Mucosa of rectum (tissue), 2 donors: Measurements from ENCODE around the gene BANP.
"Not testable (repeated sequence)": the region's sequence is repeated elsewhere in the genome, so short reads cannot be mapped to it uniquely, and the experiment has no call there.

Source experiments
- H3K27ac ChIP-seq, 2 donors: one replicate each; pipeline ENCODE4 v1.7.0; 2013; ENCODE audit warnings: inconsistent platforms in 2 of 2, low read depth in 2 of 2, low read length in 2 of 2
- H3K27me3 ChIP-seq, 2 donors: one replicate each; pipeline ENCODE4 v1.7.0; 2013; ENCODE audit warnings: low read length in 2 of 2; ENCODE audit not compliant: control insufficient read depth in 2 of 2, insufficient read depth in 2 of 2
- H3K36me3 ChIP-seq, 2 donors: one replicate each; pipeline ENCODE4 v1.7.0; 2013; ENCODE audit warnings: low read length in 2 of 2; ENCODE audit not compliant: control insufficient read depth in 2 of 2, insufficient read depth in 2 of 2
- H3K4me1 ChIP-seq, 2 donors: one replicate each; pipeline ENCODE4 v1.7.0; 2013; ENCODE audit warnings: low read length in 2 of 2, mild to moderate bottlenecking in 1 of 2; ENCODE audit not compliant: control insufficient read depth in 2 of 2, insufficient read depth in 2 of 2
- H3K4me3 ChIP-seq, 2 donors: one replicate each; pipeline ENCODE4 v1.7.0; 2013; ENCODE audit warnings: low read length in 2 of 2
- H3K9ac ChIP-seq, 2 donors: one replicate each; pipeline ENCODE4 v1.7.0; 2013; ENCODE audit warnings: low read length in 2 of 2, low read depth in 1 of 2, mild to moderate bottlenecking in 1 of 2
- H3K9me3 ChIP-seq, 2 donors: one replicate each; pipeline ENCODE4 v1.7.0; 2013; ENCODE audit warnings: low read length in 2 of 2; ENCODE audit not compliant: control insufficient read depth in 2 of 2
- donor health status: healthy.
- donor health status: Normal muscosa, but diverticular disease.

BANP gene

DNA sequence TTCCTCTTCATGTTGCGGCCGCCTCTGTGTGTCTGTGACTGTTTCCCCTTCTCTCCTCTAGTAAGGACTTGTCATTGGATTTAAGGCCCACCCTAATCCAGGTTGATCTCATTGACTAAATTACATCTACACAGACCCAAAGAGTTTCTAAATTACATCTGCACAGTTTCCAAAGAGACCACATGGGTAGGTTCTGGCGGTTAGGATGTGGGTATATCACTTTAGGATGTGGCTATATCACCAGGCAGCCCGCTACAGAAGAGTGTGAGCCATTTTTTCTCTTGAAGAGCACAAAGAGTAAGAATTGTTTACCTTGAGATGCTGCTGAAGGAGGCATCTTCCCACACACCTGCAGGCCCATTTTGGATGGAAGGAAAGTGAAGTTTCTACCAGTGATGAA is 30.1 kb downstream of the BANP start:
- not testable (repeated sequence) for H3K4me1 ChIP-seq, H3K9me3 ChIP-seq, H3K27me3 ChIP-seq, H3K9ac ChIP-seq, H3K4me3 ChIP-seq, H3K27ac ChIP-seq
- peaks cover 6 to 21% of the 10 kb centered on the region in 2 donors for H3K36me3 ChIP-seq

DNA sequence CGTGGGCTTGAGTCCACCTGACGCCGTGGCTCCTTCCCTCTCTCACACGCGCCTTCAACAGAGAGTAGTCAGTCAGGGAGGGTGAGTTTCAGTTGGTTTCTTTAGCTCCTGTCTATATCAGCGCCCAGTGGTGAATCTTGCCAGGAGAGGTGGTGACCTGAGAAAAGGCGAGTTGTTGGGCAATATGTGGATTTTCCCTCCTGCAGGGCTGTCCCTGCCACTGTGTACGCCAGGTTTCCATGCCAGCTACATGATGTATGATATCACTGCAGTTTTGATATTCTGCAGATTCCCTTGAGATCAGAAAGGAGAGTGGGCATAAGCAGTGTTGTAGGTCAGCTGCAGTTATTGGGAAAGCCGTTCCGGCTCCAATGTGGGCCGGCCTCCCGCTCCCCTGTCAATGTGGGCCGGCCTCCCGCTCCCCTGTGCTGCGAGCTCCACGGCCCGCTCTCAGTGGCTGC is 31.4 kb downstream of the BANP start:
- Histone ChIP-seq H3K4me3 (no peak overlapping the region), H3K36me3 (peaks cover 6 to 21% of the 10 kb centered on the region in 2 donors), H3K27ac (no peak overlapping the region), H3K27me3 (no peaks in the 10 kb centered on the region), H3K9me3 (no peaks in the 10 kb centered on the region), H3K9ac (no peak overlapping the region), H3K4me1 (no peaks in the 10 kb centered on the region)

DNA sequence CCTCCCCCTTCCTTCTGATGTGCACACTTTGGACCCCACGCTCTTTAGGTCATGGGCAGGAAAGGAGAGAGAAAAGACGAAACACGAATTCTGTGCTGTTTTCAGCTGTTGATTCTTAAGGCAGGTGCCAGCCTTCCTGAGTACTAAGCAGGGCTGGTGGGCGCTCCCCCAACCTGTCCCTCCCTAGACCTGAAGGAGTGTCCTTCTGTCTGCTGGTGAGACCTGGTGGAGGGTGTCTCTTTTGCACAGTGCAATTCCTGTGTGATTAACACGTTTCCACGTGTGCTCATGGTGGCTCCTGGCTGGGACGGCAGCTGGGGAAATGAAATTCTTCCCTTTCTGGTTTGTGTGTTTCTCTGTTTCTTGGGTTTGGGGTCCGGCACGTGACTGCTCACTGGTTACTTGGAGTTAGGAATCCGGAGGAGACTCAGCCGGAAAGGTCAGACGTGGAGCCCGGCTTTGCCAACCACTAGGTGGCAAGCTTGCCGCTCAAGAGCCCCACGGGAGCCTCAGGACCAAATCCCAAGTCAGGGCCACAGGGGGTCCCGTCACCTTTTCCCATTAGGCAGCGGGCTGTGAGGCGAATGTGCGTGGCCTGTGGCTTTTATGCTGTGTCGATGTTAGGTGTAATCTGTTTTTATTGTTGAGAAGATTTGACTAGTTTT is 32.0 kb downstream of the BANP start:
- H3K27ac ChIP-seq, H3K9me3 ChIP-seq, H3K27me3 ChIP-seq, H3K4me1 ChIP-seq, H3K9ac ChIP-seq, H3K4me3 ChIP-seq: not testable (repeated sequence)
- peaks cover 6 to 21% of the 10 kb centered on the region in 2 donors for H3K36me3 ChIP-seq

DNA sequence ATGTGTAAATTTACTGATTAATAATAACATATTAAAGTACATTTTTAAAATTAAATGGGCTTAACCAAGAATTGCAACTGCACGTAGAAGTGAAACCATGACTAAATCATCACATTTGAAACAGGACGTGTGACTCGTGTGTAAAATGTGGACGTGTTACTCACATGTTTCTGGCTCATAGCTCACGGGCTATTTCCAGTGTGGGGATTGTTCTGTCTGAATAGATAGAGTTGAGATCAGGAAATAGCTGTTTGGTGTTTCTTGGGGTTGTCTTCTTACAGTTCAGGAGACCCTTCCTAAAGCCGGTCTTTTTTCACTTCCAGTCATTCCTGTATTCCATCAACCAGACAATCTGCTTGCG is 32.5 kb downstream of the BANP start:
- H3K9me3 ChIP-seq, H3K27ac ChIP-seq, H3K9ac ChIP-seq, H3K4me1 ChIP-seq, H3K27me3 ChIP-seq, H3K4me3 ChIP-seq: not testable (repeated sequence)
- peaks cover 6 to 21% of the 10 kb centered on the region in 2 donors for H3K36me3 ChIP-seq

DNA sequence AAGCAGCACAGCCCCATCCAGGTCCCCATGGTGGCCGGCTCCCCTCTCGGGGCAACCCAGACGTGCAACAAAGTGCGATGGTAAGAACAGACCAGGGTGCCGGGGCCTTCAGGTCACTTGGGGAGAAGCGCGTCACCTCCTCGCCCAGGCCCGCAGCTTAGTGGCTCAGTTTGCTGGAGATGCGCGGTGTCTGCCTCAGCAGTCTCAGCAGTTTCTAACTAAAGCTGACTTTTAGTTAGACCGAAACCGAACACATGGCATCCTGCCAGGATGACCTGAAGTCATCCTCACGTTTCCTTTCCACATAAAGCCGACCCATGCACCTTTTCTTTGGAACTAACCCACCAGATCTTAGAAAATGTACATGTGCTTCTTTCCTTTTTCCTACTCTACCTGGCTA is 32.9 kb downstream of the BANP start:
- not testable (repeated sequence) for H3K9me3 ChIP-seq, H3K27me3 ChIP-seq, H3K9ac ChIP-seq, H3K4me3 ChIP-seq, H3K4me1 ChIP-seq, H3K27ac ChIP-seq
- peaks cover 6 to 21% of the 10 kb centered on the region in 2 donors for H3K36me3 ChIP-seq

DNA sequence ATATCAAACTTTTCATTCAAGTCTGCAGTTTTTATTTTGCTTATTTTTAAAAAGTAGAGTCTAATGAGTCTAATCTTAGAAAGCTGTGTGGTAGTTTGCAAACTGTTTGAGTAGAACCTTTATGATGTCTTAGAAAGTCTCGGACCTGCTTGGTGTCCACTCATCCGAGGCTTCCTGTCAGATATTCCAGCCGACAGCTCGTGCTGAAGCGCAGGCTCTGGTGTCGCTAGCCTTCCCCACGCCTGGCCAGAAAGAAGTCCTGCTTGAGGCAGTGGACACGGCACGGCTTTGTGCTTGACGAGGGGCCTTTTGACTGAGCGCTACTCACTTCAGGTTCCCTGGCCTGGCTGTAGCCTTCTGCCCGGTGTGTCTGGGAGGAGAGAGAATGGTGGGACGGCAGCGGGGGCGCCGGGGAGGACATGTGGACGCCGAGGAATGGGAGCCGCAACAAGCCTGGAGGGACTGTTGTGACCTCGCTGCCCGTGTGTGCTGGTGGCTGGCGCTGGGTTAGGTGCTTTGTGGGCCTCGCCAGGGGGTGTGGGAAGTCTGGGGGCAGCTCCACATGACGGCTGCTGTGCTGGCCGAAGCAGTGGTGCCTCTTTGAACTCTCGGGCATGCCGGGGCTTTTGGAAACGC is 33.5 kb downstream of the BANP start:
- H3K36me3 ChIP-seq: peaks cover 6 to 21% of the 10 kb centered on the region in 2 donors
- no peaks in the 10 kb centered on the region for H3K27me3 ChIP-seq
- no peak overlapping the region for H3K27ac ChIP-seq
- H3K4me3 ChIP-seq: no peak overlapping the region
- no peak overlapping the region for H3K9ac ChIP-seq
- H3K4me1 ChIP-seq: no peaks in the 10 kb centered on the region
- no peaks in the 10 kb centered on the region for H3K9me3 ChIP-seq

DNA sequence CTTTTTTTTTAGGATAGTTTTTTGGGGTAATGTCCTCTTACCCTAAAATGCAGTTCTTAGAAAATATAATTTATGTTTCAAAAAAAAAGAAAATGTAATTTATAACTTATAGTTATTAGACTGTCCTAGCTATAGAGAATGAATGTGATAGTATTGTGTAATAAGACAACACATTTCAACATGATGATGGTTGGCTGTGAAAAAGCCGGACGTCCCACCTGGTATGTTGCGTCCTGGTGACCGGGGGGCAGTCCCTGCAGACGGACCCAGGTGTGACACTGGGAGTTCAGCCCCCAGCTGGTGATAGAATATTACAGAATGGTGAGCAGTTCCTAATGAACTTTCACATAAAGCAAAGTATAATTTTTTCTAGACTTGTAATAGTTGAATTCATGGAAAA is 34.3 kb downstream of the BANP start:
- H3K9me3 ChIP-seq, H3K4me1 ChIP-seq, H3K4me3 ChIP-seq, H3K27me3 ChIP-seq, H3K9ac ChIP-seq, H3K27ac ChIP-seq: not testable (repeated sequence)
- peaks cover 6 to 21% of the 10 kb centered on the region in 2 donors for H3K36me3 ChIP-seq

DNA sequence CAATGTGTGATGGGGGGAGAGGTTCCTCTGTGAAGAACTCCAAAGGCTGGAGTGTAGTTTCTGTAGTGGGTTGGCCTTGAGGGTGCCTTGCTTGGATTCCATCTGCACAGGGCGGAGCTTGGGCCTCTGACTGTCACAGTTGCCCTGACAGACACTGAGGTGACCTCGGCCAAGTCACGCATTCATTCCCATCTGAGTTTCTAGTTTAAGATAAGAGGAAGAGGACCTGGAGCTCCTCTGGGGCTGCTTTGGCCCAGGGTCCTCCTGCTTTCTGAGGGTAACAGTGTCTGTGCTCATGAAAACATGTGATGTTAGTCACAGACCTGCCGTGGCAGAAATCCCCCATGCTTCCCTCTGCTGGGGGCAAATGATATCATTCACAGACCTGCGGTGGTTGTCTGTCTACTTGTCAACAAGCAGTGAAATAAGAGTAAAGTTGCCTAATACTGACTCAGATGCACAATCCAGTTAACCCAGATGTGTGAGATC is 35.2 kb downstream of the BANP start:
- peaks cover 6 to 20% of the 10 kb centered on the region in 2 donors for H3K36me3 ChIP-seq
- H3K9me3 ChIP-seq, H3K9ac ChIP-seq, H3K4me1 ChIP-seq, H3K27ac ChIP-seq, H3K4me3 ChIP-seq, H3K27me3 ChIP-seq: not testable (repeated sequence)

DNA sequence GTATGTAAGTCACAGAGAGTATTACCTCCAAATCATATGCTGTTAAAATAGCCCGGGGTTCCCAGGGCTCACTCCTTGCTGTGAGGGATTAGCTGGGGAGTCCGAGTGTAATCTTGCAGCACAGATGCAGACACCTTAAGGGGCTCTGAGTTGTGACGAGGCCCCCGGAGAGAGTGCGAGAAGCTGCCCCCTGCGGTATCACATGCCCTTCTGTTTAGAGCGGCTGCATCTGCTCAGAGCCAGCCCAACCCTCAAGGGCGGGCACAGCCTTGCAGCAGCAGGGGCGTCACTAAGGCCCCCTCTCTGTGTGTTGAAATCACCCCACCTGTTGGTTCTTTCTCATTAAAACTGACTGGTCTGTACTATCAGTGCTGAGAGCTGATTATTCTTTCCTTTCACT is 37.4 kb downstream of the BANP start:
- H3K4me1 ChIP-seq, H3K27me3 ChIP-seq, H3K4me3 ChIP-seq, H3K9ac ChIP-seq, H3K9me3 ChIP-seq, H3K27ac ChIP-seq: not testable (repeated sequence)
- peaks cover 0 to 18% of the 10 kb centered on the region in 2 donors for H3K36me3 ChIP-seq

DNA sequence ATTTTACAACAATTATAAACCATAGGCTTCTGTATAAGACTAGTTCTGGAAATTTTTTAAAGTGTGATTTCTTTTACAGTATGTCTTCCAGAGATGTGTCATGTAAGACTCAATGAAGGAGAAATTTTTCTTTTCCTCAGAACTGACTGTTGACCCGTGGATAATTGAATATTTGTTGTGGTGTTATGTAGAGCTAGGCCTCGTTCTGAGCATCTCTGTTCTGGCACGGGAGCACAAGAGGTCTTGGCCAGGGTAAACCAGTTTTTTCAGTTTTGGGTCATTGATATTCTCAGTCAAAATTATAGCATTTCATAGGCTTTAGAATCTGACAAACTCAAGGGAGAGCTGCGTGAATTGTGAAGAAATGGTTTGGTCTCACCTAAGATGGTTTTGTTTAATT is 39.0 kb downstream of the BANP start:
- not testable (repeated sequence) for H3K9me3 ChIP-seq, H3K27me3 ChIP-seq, H3K4me1 ChIP-seq, H3K27ac ChIP-seq, H3K9ac ChIP-seq, H3K4me3 ChIP-seq
- peaks cover 0 to 10% of the 10 kb centered on the region in 2 donors for H3K36me3 ChIP-seq
